ENCODE results near the gene IFNAR2.
A peak's percentile ranks its signal among the peaks of the same experiment; 100 is the strongest.

IFNAR2 gene

DNA sequence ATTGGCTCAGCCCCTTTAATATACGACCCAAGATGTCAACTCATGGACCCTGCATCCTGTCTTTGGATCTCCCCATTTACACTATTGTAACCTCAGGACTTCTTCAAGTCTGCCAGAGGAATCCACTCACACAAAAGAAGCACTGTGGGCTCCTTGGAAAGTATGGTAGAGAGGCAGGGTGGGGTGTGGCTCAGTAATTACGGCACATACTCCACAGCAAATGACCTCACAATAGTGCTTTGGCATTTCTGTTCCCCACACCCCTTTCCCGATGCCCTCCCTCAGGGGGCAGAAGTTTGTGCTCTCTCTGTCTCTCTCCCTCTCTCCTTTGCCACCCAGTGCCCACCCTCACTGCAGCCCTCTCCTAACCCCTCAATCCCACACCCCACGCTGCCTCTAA lies 27.8 kb upstream of the IFNAR2 start:
- Histone ChIP-seq H3K4me3 (ENCODE audit: low read depth, low read length) (no peak overlapping the region), H3K79me2 (ENCODE audit: control insufficient read depth, insufficient read depth, low read length, unreplicated experiment) (no peaks in the 10 kb centered on the region), H3K36me3 (ENCODE audit: insufficient read depth, low read length) (no peaks in the 10 kb centered on the region), H2AFZ (ENCODE audit: low read length, unreplicated experiment) (no peak overlapping the region), H3K4me1 (ENCODE audit: control insufficient read depth, insufficient read depth, low read length, unreplicated experiment) (peaks cover 7% of the 10 kb centered on the region), H3K27ac (ENCODE audit: low read depth, low read length) (no peak overlapping the region), H3K27me3 (ENCODE audit: insufficient read depth, low read length) (no peaks in the 10 kb centered on the region)

DNA sequence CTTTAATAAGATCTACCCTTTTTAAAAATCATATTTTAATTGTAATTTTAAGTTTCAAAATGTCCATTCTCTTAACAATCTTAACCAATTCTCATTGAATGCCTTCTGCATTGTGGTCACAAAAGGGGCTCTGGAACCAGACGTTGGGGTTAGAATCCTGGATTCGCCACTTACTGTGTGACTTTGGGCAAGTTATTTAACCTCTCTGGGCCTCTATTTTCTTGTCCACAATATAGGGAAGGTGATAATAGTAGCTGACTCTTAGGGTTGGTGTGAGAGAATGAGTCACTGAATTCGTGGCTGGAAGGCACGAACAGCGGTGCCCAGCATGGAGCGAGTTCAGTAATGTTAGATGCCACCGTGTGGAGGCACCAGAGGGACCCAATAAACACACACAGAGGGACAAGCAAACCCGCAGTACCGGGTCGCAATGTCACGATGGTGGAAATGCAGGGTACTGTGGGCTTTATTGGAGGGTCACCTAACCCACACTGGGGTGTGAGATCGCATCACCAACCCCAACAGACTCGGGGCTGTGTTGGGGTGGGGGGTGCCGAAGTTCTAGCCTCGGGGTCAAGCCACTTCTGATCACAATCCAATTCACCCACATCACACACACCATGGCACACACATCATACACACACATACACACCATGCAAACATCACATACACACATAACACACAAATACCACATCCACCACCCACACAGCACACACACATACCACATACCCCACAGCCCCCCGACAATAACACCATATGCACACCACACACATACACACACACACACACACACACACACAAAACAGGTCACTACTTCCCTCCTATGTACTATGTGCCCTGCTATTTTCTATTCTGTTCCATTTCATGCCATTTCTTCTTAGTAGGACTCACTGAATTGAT lies 27.0 kb upstream of the IFNAR2 start:
- Histone ChIP-seq H3K27me3 (ENCODE audit: insufficient read depth, low read length) (no peaks in the 10 kb centered on the region), H3K36me3 (ENCODE audit: insufficient read depth, low read length) (no peaks in the 10 kb centered on the region), H3K27ac (ENCODE audit: low read depth, low read length) (peak overlapping the region; percentile 75), H3K4me3 (ENCODE audit: low read depth, low read length) (no peak overlapping the region), H3K4me1 (ENCODE audit: control insufficient read depth, insufficient read depth, low read length, unreplicated experiment) (peaks cover 7% of the 10 kb centered on the region), H3K79me2 (ENCODE audit: control insufficient read depth, insufficient read depth, low read length, unreplicated experiment) (no peaks in the 10 kb centered on the region), H2AFZ (ENCODE audit: low read length, unreplicated experiment) (no peak overlapping the region)

DNA sequence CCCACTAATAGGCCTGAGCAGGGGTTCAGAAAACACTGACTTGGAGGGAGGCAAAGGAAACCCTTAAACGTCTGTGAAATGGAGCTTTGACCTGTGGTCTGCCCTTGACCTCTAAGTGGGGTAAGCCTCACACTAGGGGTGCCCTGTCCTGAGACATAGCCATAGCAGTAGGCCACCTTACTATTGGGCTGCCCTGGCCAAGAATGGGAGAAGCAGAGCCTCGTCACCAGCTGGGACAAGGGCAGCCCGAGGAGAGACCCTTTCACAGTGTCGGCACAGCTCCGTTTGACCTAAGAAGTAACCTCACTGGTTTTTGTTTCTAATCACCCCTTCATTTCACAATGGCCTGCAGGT lies 26.4 kb upstream of the IFNAR2 start:
- H3K4me1 ChIP-seq (ENCODE audit: control insufficient read depth, insufficient read depth, low read length, unreplicated experiment) = peaks cover 7% of the 10 kb centered on the region

DNA sequence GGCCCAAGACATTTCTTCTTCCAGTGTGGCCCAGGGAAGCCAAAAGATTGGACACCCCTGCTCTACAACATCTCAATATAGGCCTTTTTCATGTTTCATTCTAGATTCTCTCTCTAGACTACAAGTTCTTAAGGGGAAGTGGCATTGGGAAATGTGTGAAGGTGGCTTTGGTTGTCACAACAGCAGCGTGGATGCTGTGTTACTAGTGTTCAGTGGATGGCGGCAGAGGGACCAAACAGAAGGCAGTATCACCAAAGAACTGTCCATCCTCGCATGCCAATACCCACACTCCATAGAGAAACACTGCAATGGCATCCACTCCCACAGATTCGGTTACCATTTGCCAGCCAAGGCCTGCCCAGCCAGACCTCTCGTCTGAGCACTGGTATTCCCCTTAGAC lies 24.3 kb upstream of the IFNAR2 start:
- H3K4me3 ChIP-seq (ENCODE audit: low read depth, low read length) = no peak overlapping the region
- no peaks in the 10 kb centered on the region for H3K36me3 ChIP-seq (ENCODE audit: insufficient read depth, low read length)
- no peaks in the 10 kb centered on the region for H3K27me3 ChIP-seq (ENCODE audit: insufficient read depth, low read length)
- peaks cover 7% of the 10 kb centered on the region for H3K4me1 ChIP-seq (ENCODE audit: control insufficient read depth, insufficient read depth, low read length, unreplicated experiment)
- no peak overlapping the region for H3K27ac ChIP-seq (ENCODE audit: low read depth, low read length)
- H3K79me2 ChIP-seq (ENCODE audit: control insufficient read depth, insufficient read depth, low read length, unreplicated experiment) = no peaks in the 10 kb centered on the region
- no peak overlapping the region for H2AFZ ChIP-seq (ENCODE audit: low read length, unreplicated experiment)

More for the DNA sequence above, 26.4 kb upstream of the IFNAR2 start:
- Histone ChIP-seq H3K79me2 (ENCODE audit: control insufficient read depth, insufficient read depth, low read length, unreplicated experiment) (no peaks in the 10 kb centered on the region), H3K27me3 (ENCODE audit: insufficient read depth, low read length) (no peaks in the 10 kb centered on the region), H3K36me3 (ENCODE audit: insufficient read depth, low read length) (no peaks in the 10 kb centered on the region), H3K27ac (ENCODE audit: low read depth, low read length) (peak overlapping the region; percentile 75), H3K4me3 (ENCODE audit: low read depth, low read length) (no peak overlapping the region), H2AFZ (ENCODE audit: low read length, unreplicated experiment) (no peak overlapping the region)

DNA sequence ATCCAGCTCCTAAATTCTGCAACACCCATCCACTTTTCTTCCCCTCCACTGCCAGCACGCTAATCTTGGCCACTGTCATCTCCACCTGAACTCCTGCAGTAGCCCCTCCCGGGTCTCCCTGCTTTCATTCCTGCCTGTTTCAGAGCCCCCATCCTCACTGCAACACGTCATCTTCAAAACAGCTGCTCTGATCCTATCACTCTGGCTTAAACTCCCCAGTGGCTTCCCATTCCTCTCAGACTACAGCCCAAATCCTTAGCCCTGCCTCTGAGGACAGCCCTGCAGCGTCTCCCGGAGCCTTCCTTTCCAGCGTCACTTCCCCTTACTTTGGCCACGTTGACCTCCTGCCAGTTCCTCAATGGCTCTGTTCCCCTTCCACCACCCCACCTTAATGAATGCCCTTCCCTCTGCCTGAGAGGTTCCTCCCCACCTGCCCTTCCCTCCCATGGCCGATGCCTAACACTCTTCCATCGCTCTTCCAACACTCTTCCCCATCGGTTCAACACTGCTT lies 22.9 kb upstream of the IFNAR2 start:
- Histone ChIP-seq H3K4me1 (ENCODE audit: control insufficient read depth, insufficient read depth, low read length, unreplicated experiment) (peaks cover 7% of the 10 kb centered on the region), H3K27me3 (ENCODE audit: insufficient read depth, low read length) (no peaks in the 10 kb centered on the region), H3K4me3 (ENCODE audit: low read depth, low read length) (no peak overlapping the region), H2AFZ (ENCODE audit: low read length, unreplicated experiment) (no peak overlapping the region), H3K27ac (ENCODE audit: low read depth, low read length) (no peak overlapping the region), H3K36me3 (ENCODE audit: insufficient read depth, low read length) (no peaks in the 10 kb centered on the region), H3K79me2 (ENCODE audit: control insufficient read depth, insufficient read depth, low read length, unreplicated experiment) (no peaks in the 10 kb centered on the region)

DNA sequence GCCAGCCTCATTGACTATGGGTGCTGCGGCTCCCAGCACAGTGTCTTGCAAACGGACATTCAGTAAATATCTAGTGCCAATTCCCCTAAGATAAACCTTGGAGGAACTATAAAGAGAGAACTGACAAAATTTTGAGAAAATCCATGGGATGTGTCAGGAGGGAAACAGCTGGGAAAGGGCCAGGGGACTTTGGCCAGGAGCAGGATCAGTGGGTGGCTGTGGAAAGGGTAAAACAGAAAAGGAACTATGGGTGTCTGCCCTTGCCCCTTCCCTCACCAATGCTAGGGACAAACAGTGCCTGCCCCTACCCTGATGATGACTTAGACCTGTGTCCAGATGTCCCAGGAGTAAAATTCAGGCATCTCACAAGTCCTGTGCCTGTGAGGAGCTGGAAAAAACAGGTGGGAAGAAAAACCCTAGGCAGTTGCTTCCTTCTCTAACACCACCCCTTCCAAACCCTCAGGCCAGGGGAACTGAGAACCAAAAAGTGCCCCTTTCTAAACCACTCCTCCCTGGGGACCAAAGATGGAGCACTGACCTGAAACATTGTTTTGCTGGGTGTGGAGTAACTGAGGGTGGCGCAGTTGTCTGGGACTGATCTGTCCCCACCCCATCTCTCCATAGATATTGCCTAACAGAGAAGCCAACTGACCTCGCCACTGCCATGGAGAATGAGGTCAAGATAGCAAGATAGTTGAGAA lies 22.1 kb upstream of the IFNAR2 start:
- H3K4me1 ChIP-seq (ENCODE audit: control insufficient read depth, insufficient read depth, low read length, unreplicated experiment) = peaks cover 7% of the 10 kb centered on the region
- no peak overlapping the region for H3K4me3 ChIP-seq (ENCODE audit: low read depth, low read length)
- no peaks in the 10 kb centered on the region for H3K27me3 ChIP-seq (ENCODE audit: insufficient read depth, low read length)
- H3K27ac ChIP-seq (ENCODE audit: low read depth, low read length) = no peak overlapping the region
- no peaks in the 10 kb centered on the region for H3K36me3 ChIP-seq (ENCODE audit: insufficient read depth, low read length)
- H3K79me2 ChIP-seq (ENCODE audit: control insufficient read depth, insufficient read depth, low read length, unreplicated experiment) = no peaks in the 10 kb centered on the region
- H2AFZ ChIP-seq (ENCODE audit: low read length, unreplicated experiment) = no peak overlapping the region

DNA sequence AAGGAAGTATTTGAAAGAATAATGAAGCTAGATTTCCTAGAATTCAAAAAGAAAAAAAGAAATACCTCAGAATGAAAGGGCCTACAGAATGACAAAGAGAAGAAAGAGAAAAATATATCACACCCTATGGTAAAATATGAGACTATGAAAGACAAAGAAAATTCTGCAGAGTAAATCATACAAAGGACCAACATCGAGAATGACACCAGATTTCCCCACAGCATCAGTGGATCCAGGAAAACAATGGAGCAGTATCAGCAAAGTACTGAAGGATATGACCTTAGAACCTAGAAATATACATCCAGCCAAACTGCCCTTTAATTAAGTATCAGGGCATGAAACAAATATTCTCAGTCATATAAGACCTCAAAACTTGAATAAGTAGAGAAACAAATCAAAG lies 21.2 kb upstream of the IFNAR2 start:
- no peak overlapping the region for H3K4me3 ChIP-seq (ENCODE audit: low read depth, low read length)
- no peaks in the 10 kb centered on the region for H3K27me3 ChIP-seq (ENCODE audit: insufficient read depth, low read length)
- H3K36me3 ChIP-seq (ENCODE audit: insufficient read depth, low read length) = no peaks in the 10 kb centered on the region
- H3K79me2 ChIP-seq (ENCODE audit: control insufficient read depth, insufficient read depth, low read length, unreplicated experiment) = no peaks in the 10 kb centered on the region
- no peak overlapping the region for H3K27ac ChIP-seq (ENCODE audit: low read depth, low read length)
- peaks cover 2% of the 10 kb centered on the region for H3K4me1 ChIP-seq (ENCODE audit: control insufficient read depth, insufficient read depth, low read length, unreplicated experiment)
- no peak overlapping the region for H2AFZ ChIP-seq (ENCODE audit: low read length, unreplicated experiment)

DNA sequence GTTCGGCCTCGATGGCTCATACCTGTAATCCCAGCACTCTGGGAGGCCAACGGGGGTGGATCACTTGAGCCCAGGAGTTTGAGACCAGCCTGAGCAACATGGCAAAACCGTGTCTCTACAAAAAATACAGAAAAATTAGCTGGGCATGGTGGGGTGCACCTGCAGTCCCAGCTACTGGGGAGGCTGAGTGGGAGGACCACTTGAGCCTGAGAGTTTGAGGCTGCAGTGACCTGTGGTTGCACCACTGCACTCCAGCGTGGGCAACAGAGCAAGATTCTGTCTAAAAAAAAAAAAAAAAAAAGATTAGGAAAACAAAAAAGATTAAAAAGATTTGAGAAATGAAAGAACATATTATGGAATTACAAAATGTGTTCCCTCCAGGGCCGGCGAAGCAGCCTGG lies 18.4 kb upstream of the IFNAR2 start:
- H3K27me3 ChIP-seq (ENCODE audit: insufficient read depth, low read length) = peaks cover 11% of the 10 kb centered on the region; the same call in 1 of the 2 replicates
- H3K4me1 ChIP-seq (ENCODE audit: control insufficient read depth, insufficient read depth, low read length, unreplicated experiment) = no peaks in the 10 kb centered on the region
- no peaks in the 10 kb centered on the region for H3K36me3 ChIP-seq (ENCODE audit: insufficient read depth, low read length)
- H3K27ac ChIP-seq (ENCODE audit: low read depth, low read length) = no peak overlapping the region
- no peak overlapping the region for H3K4me3 ChIP-seq (ENCODE audit: low read depth, low read length)
- H2AFZ ChIP-seq (ENCODE audit: low read length, unreplicated experiment) = no peak overlapping the region
- no peaks in the 10 kb centered on the region for H3K79me2 ChIP-seq (ENCODE audit: control insufficient read depth, insufficient read depth, low read length, unreplicated experiment)

DNA sequence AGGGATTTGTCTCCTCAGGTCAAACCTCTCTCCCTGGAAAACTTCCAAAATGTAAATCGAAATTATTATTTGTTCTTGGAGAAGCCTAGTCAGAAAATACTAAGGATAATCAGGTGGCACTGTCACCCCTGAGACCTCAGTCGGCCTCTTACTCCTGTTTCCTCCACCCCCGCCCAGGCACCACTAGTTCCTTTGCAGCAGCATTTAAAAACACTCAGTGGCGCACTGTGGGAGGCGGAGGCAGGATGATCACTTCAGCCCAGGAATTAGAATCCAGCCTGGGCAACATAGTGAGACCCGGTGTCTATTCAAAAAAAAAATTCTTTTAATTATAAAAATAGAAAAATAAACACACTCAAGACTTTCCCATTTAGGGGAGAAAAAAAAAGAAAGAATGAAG lies 18.0 kb upstream of the IFNAR2 start:
- Histone ChIP-seq H3K4me3 (ENCODE audit: low read depth, low read length) (no peak overlapping the region), H3K4me1 (ENCODE audit: control insufficient read depth, insufficient read depth, low read length, unreplicated experiment) (no peaks in the 10 kb centered on the region), H2AFZ (ENCODE audit: low read length, unreplicated experiment) (no peak overlapping the region), H3K36me3 (ENCODE audit: insufficient read depth, low read length) (no peaks in the 10 kb centered on the region), H3K27me3 (ENCODE audit: insufficient read depth, low read length) (peaks cover 11% of the 10 kb centered on the region; the same call in 1 of the 2 replicates), H3K27ac (ENCODE audit: low read depth, low read length) (no peak overlapping the region), H3K79me2 (ENCODE audit: control insufficient read depth, insufficient read depth, low read length, unreplicated experiment) (no peaks in the 10 kb centered on the region)

DNA sequence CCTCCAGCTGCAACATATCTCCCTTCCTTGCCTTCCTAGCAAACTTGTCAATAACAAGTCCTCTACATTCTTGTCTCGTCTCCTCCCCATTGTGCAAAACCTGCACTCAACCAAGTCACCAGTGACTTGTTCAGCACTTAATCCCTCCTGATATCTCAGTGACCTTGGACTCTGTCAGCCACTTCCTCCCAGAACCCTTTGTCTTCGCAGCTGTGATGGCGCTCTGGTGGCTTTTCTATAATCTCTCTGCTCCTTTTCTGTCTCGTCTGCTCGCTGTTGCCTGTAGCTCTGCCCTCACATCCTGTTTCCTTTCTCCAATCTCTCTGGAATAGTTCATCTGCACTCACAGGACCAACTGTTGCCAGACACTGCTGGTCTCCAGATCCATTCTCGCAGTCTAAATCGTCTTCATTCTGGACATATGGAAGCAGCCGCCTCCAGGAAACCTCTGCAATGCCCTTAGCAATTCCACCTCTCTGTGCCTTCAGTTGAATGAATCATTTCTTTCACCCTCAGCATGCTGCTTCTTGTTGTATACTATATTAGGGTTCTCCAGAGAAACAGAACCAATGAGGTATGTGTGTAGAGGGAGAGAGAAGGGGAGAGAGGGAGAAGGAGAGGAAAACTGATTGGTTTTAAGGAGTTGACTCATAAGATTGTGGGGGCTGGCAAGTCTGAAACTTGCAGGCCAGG lies 17.4 kb upstream of the IFNAR2 start:
- H3K27ac ChIP-seq (ENCODE audit: low read depth, low read length) = no peak overlapping the region
- no peak overlapping the region for H3K4me3 ChIP-seq (ENCODE audit: low read depth, low read length)
- H3K79me2 ChIP-seq (ENCODE audit: control insufficient read depth, insufficient read depth, low read length, unreplicated experiment) = no peaks in the 10 kb centered on the region
- H3K36me3 ChIP-seq (ENCODE audit: insufficient read depth, low read length) = no peaks in the 10 kb centered on the region
- no peaks in the 10 kb centered on the region for H3K4me1 ChIP-seq (ENCODE audit: control insufficient read depth, insufficient read depth, low read length, unreplicated experiment)
- peaks cover 11% of the 10 kb centered on the region; the same call in 1 of the 2 replicates for H3K27me3 ChIP-seq (ENCODE audit: insufficient read depth, low read length)
- H2AFZ ChIP-seq (ENCODE audit: low read length, unreplicated experiment) = peak overlapping the region; percentile 48
